ENCODE results near the gene ATXN8OS. TPM values are rescaled to one million over a fixed set of nuclear protein-coding genes. Genes with fewer than 3 reads are reported as not detected.

The ATXN8OS gene
- total RNA-seq, 1 experiment from 2014 or later: not detected

DNA sequence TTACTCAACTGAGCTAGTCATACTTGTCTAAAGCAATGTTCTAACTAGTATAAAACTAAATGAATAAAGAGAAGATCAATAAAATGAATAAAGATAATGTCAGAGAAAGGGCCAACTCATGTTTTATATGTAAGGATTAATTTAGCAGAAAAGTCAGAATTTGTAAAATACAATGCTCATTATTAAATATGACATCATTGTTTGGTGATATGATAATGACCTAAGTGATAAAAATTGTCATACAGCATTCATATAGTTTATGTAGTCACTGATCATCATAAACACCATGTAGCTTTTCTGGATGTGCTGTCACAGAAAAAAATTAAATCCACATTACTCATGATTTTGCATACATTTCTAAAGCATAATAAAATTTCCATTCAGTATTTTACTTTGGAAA is 3.1 kb upstream of the ATXN8OS start:
- ChIA-PET POLR2A (ENCODE audit: low non-redundant PET) (no interaction called here), CTCF (no interaction called here)
- no peak overlapping the region for H3K4me3 ChIP-seq (ENCODE audit: low read depth, low read length, poor library complexity, severe bottlenecking)
- H3K36me3 ChIP-seq (ENCODE audit: insufficient read depth, low read length, poor library complexity, severe bottlenecking): no peaks in the 10 kb centered on the region
- peaks cover 32% of the 10 kb centered on the region for H3K27me3 ChIP-seq (replicated peaks; ENCODE audit: insufficient read depth, low read depth, low read length, poor library complexity)
- DNase-seq (ENCODE audit: low spot score): no peak
- intact Hi-C loops (cut with micrococcal nuclease; ENCODE audit: unreplicated experiment): no loop called here
- TF ChIP-seq, protein P1, sequence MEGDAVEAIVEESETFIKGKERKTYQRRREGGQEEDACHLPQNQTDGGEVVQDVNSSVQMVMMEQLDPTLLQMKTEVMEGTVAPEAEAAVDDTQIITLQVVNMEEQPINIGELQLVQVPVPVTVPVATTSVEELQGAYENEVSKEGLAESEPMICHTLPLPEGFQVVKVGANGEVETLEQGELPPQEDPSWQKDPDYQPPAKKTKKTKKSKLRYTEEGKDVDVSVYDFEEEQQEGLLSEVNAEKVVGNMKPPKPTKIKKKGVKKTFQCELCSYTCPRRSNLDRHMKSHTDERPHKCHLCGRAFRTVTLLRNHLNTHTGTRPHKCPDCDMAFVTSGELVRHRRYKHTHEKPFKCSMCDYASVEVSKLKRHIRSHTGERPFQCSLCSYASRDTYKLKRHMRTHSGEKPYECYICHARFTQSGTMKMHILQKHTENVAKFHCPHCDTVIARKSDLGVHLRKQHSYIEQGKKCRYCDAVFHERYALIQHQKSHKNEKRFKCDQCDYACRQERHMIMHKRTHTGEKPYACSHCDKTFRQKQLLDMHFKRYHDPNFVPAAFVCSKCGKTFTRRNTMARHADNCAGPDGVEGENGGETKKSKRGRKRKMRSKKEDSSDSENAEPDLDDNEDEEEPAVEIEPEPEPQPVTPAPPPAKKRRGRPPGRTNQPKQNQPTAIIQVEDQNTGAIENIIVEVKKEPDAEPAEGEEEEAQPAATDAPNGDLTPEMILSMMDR (conservative IDR thresholded peaks at IDR 0.05; ENCODE audit: low read depth, low read length): no peak
- no peak for TF ChIP-seq EZH2 (IDR thresholded peaks at IDR 0.05; ENCODE audit: borderline replicate concordance, low read depth, low read length, poor library complexity, severe bottlenecking)
- no TSS peak for BruUV-seq (replicated peaks)
- H3K4me1 ChIP-seq (ENCODE audit: insufficient read depth, low read length, poor library complexity, severe bottlenecking): no peaks in the 10 kb centered on the region
- H3K9me3 ChIP-seq (ENCODE audit: low read depth, low read length, poor library complexity, severe bottlenecking): no peaks in the 10 kb centered on the region
- no peak overlapping the region for H3K27ac ChIP-seq (ENCODE audit: low read depth, low read length, poor library complexity, severe bottlenecking)

GRCh38 chr13:70107125-70107497 is 515 bp upstream of the ATXN8OS start:
- ChIA-PET CTCF (no interaction called here), POLR2A (ENCODE audit: low non-redundant PET) (no interaction called here)
- no peak for DNase-seq (ENCODE audit: low spot score)
- H3K4me1 ChIP-seq (ENCODE audit: insufficient read depth, low read length, poor library complexity, severe bottlenecking): no peaks in the 10 kb centered on the region
- no peak overlapping the region for H3K4me3 ChIP-seq (ENCODE audit: low read depth, low read length, poor library complexity, severe bottlenecking)
- TF ChIP-seq, protein P1 (conservative IDR thresholded peaks at IDR 0.05; ENCODE audit: low read depth, low read length): no peak
- TF ChIP-seq EZH2 (IDR thresholded peaks at IDR 0.05; ENCODE audit: borderline replicate concordance, low read depth, low read length, poor library complexity, severe bottlenecking): no peak
- no TSS peak for BruUV-seq (replicated peaks)
- H3K27ac ChIP-seq (ENCODE audit: low read depth, low read length, poor library complexity, severe bottlenecking): no peak overlapping the region
- no peaks in the 10 kb centered on the region for H3K9me3 ChIP-seq (ENCODE audit: low read depth, low read length, poor library complexity, severe bottlenecking)
- no peaks in the 10 kb centered on the region for H3K36me3 ChIP-seq (ENCODE audit: insufficient read depth, low read length, poor library complexity, severe bottlenecking)
- H3K27me3 ChIP-seq (replicated peaks; ENCODE audit: insufficient read depth, low read depth, low read length, poor library complexity): peaks cover 32% of the 10 kb centered on the region
- intact Hi-C loops (cut with micrococcal nuclease; ENCODE audit: unreplicated experiment): no loop called here

- intact Hi-C loops (cut with micrococcal nuclease; ENCODE audit: unreplicated experiment): no loop called here
- Histone ChIP-seq H3K36me3 (ENCODE audit: insufficient read depth, low read length, poor library complexity, severe bottlenecking) (no peaks in the 10 kb centered on the region), H3K4me1 (ENCODE audit: insufficient read depth, low read length, poor library complexity, severe bottlenecking) (no peaks in the 10 kb centered on the region), H3K27ac (ENCODE audit: low read depth, low read length, poor library complexity, severe bottlenecking) (no peak within 1 kb of the TSS), H3K9me3 (ENCODE audit: low read depth, low read length, poor library complexity, severe bottlenecking) (no peaks in the 10 kb centered on the region), H3K4me3 (ENCODE audit: low read depth, low read length, poor library complexity, severe bottlenecking) (no peak within 1 kb of the TSS), H3K27me3 (replicated peaks; ENCODE audit: insufficient read depth, low read depth, low read length, poor library complexity) (peaks cover 32% of the 10 kb centered on the region)
- TF ChIP-seq, protein P1 (conservative IDR thresholded peaks at IDR 0.05; ENCODE audit: low read depth, low read length): no peak
- TF ChIP-seq EZH2 (IDR thresholded peaks at IDR 0.05; ENCODE audit: borderline replicate concordance, low read depth, low read length, poor library complexity, severe bottlenecking): no peak
- CTCF ChIA-PET: no interaction called here
- POLR2A ChIA-PET (ENCODE audit: low non-redundant PET): no interaction called here
- no TSS peak for BruUV-seq (replicated peaks)
- no peak for DNase-seq (ENCODE audit: low spot score)
Observed at GRCh38 chr13:70108356-70109105, 905 bp downstream of the ATXN8OS start, which contains the start of gene KLHL1. KLHL1 (minus strand) TSS chr13:70108452; CDS start chr13:70107699, 753 bp downstream.
